HCT116 (cell line): Measurements from ENCODE around the gene ZNF213. TPM values are rescaled to one million over a fixed set of nuclear protein-coding genes. Genes with fewer than 3 reads are reported as not detected.
A peak's percentile ranks its signal among the peaks of the same experiment; 100 is the strongest.

Experiments used
- ATAC-seq: fragments of 200-7000 bp; cut with Tn5 transposase; 2 replicates; pipeline ENCODE4 v1.9.1; 2020; ENCODE audit warnings: mild to moderate bottlenecking, moderate library complexity
- BruUV-seq: library from RNA; stranded (reverse); fragments of 400-500 nt; replicated peaks from 2 replicates; lab custom pipeline; 2021; lab: Mats Ljungman, UMichigan
- CTCF ChIA-PET: fragments of 300-600 bp; sonication (Branson Sonifier 250); formaldehyde crosslinking; loops from one replicate; lab custom pipeline; 2021; ENCODE audit warnings: antibody characterized with exemption; lab: Charles Lee
- POLR2A ChIA-PET: fragments of 300-600, 350-600 bp; sonication (Branson Sonifier 250); formaldehyde crosslinking; loops from one replicate; lab custom pipeline; 2021; ENCODE audit warnings: antibody characterized with exemption; lab: Charles Lee
- RAD21 ChIA-PET, 2 experiments: fragments of 300-600 bp; sonication (Branson Sonifier 250); formaldehyde crosslinking; loops; one replicate each; lab custom pipeline; 2023; ENCODE audit warnings: low total read pairs in 2 of 2; ENCODE audit not compliant: uncharacterized antibody in 2 of 2, unreplicated experiment in 2 of 2, low non-redundant PET in 1 of 2; lab: Charles Lee
- DNase-seq: peaks from one replicate; pipeline ENCODE4 v3.0.0-alpha.2; 2010; ENCODE audit warnings: low read depth, low spot score
- H2AFZ ChIP-seq: fragments of 200-600 bp; shearing (Covaris generic), sonication (generic); 2 replicates; pipeline ENCODE4 v1.6.1; 2017; ENCODE audit warnings: low read depth, mixed run types, mixed read lengths, antibody characterized with exemption, low read length; ENCODE audit not compliant: poor library complexity, severe bottlenecking
- H3K27ac ChIP-seq: 2 replicates; pipeline ENCODE4 v1.5.1; 2012; ENCODE audit warnings: low read depth, low read length
- H3K27me3 ChIP-seq: fragments of 200-600 bp; sonication (generic); 2 replicates; pipeline ENCODE4 v1.6.1; 2016; ENCODE audit warnings: mixed run types, low read length, mixed read lengths; ENCODE audit not compliant: insufficient read depth
- H3K36me3 ChIP-seq, 2 experiments: fragments of 200-500 bp in 1 of 2; fragments of 200-600 bp in 1 of 2; sonication (Bioruptor generic) in 1 of 2; sonication (generic) in 1 of 2; 2 replicates each; pipeline versions ENCODE4 v1.5.1 to v1.6.1; 2014 to 2016; ENCODE audit warnings: low read length in 2 of 2, inconsistent platforms in 1 of 2, mixed read lengths in 1 of 2, mixed run types in 1 of 2; ENCODE audit not compliant: insufficient read depth in 2 of 2, control insufficient read depth in 1 of 2
- H3K4me1 ChIP-seq, 2 experiments: fragments of 200-600 bp in 1 of 2; sonication (generic) in 1 of 2; 2 replicates each; pipeline versions ENCODE4 v1.5.1 to v1.6.1; 2012 to 2017; ENCODE audit warnings: low read length in 2 of 2, inconsistent platforms in 1 of 2, mild to moderate bottlenecking in 1 of 2, mixed read lengths in 1 of 2, mixed run types in 1 of 2, moderate library complexity in 1 of 2; ENCODE audit not compliant: insufficient read depth in 2 of 2, control insufficient read depth in 1 of 2
- H3K4me2 ChIP-seq: fragments of 200-600 bp; sonication (generic); 2 replicates; pipeline ENCODE4 v1.6.1; 2017; ENCODE audit warnings: mixed run types, low read length, mixed read lengths
- H3K4me3 ChIP-seq, 2 experiments: fragments of 200-600 bp in 1 of 2; sonication (generic) in 1 of 2; replicated peaks in 1 of 2; 2 replicates each; pipeline ENCODE4 v1.5.1; 2011 to 2016; ENCODE audit warnings: low read length in 2 of 2, control low read depth in 1 of 2, low read depth in 1 of 2, mild to moderate bottlenecking in 1 of 2, mixed read lengths in 1 of 2, mixed run types in 1 of 2
- H3K79me2 ChIP-seq: fragments of 200-600 bp; sonication (generic); 2 replicates; pipeline ENCODE4 v1.6.1; 2017; ENCODE audit warnings: mild to moderate bottlenecking, mixed run types, low read length, moderate library complexity, mixed read lengths; ENCODE audit not compliant: insufficient read depth
- H3K9ac ChIP-seq: fragments of 200-600 bp; sonication (generic); 2 replicates; pipeline ENCODE4 v1.6.1; 2016; ENCODE audit warnings: low read length, mixed read lengths
- H3K9me2 ChIP-seq: fragments of 200-600 bp; sonication (generic), shearing (Covaris generic); 2 replicates; pipeline ENCODE4 v1.6.1; 2017; ENCODE audit warnings: mixed run types, mild to moderate bottlenecking, moderate library complexity; ENCODE audit not compliant: insufficient read depth
- H3K9me3 ChIP-seq, 2 experiments: fragments of 200-500 bp in 1 of 2; fragments of 200-600 bp in 1 of 2; sonication (Bioruptor generic) in 1 of 2; sonication (generic) in 1 of 2; 2 replicates each; pipeline ENCODE4 v1.6.1; 2014 to 2017; ENCODE audit warnings: low read length in 2 of 2, mixed read lengths in 2 of 2, inconsistent platforms in 1 of 2, low read depth in 1 of 2, mild to moderate bottlenecking in 1 of 2, mixed run types in 1 of 2, moderate library complexity in 1 of 2; ENCODE audit not compliant: control insufficient read depth in 1 of 2, insufficient read depth in 1 of 2
- H4K20me1 ChIP-seq: fragments of 200-600 bp; sonication (generic), shearing (Covaris generic); 2 replicates; pipeline ENCODE4 v1.6.1; 2017; ENCODE audit warnings: mixed run types, mild to moderate bottlenecking, moderate library complexity; ENCODE audit not compliant: insufficient read depth
- EGR1 ChIP-seq: IDR thresholded peaks from 2 replicates; pipeline ENCODE4 v1.6.1; 2012; ENCODE audit warnings: low read depth
- ELF1 ChIP-seq: IDR thresholded peaks from 2 replicates; pipeline ENCODE4 v1.6.1; 2012; ENCODE audit warnings: low read depth, borderline replicate concordance
- EZH2 ChIP-seq: fragments of 200-600 bp; sonication (generic); IDR thresholded peaks from 2 replicates; pipeline ENCODE4 v1.6.1; 2017; ENCODE audit warnings: antibody characterized with exemption, mixed run types
- FOSL1 ChIP-seq: IDR thresholded peaks from 2 replicates; pipeline ENCODE4 v1.6.1; 2012; ENCODE audit warnings: low read depth
- JUND ChIP-seq: IDR thresholded peaks from 2 replicates; pipeline ENCODE4 v1.6.1; 2012
- MAX ChIP-seq: IDR thresholded peaks from 2 replicates; pipeline ENCODE4 v1.6.1; 2012
- TCF7L2 ChIP-seq: IDR thresholded peaks from 2 replicates; pipeline ENCODE4 v1.7.0; 2011; ENCODE audit warnings: borderline replicate concordance, inconsistent platforms; ENCODE audit not compliant: insufficient read depth, insufficient read length; ENCODE audit errors: extremely low read depth
- YY1 ChIP-seq: IDR thresholded peaks from 2 replicates; pipeline ENCODE4 v1.6.1; 2011; ENCODE audit warnings: low read length, low read depth, moderate library complexity, mild to moderate bottlenecking; ENCODE audit not compliant: insufficient replicate concordance; ENCODE audit errors: extremely low read depth
- intact Hi-C: fragments of 100-400 bp; cut with micrococcal nuclease; formaldehyde crosslinking; loops from 2 replicates; pipeline ENCODE4 v1.10.0; 2022
- total RNA-seq: library from RNA; stranded (reverse); gene quantifications from one replicate; pipeline ENCODE4 v1.2.1, GENCODE V29; 2021; ENCODE audit not compliant: unreplicated experiment
- TF ChIP-seq, protein P1 (sequence below): IDR thresholded peaks from 2 replicates; pipeline ENCODE4 v1.6.1; 2011; ENCODE audit warnings: mild to moderate bottlenecking, low read length, moderate library complexity; ENCODE audit not compliant: insufficient replicate concordance; ENCODE audit errors: extremely low read depth
- TF ChIP-seq, protein P2 (sequence below): IDR thresholded peaks from 2 replicates; pipeline ENCODE4 v1.6.1; 2012

Gene ZNF213
- total RNA-seq, 1 experiment from 2014 or later: 11.0 TPM

GRCh38 chr16:3190949-3191353 is 56.1 kb downstream of the ZNF213 start:
- H3K4me2 ChIP-seq: peak overlapping the region; percentile 48
- H3K9me3 ChIP-seq: no peaks in the 10 kb centered on the region; a peak in 1 of 4 replicates
- peaks cover 8 to 35% of the 10 kb centered on the region in 2 experiments; a peak in 3 of 4 replicates for H3K4me1 ChIP-seq
- H3K27me3 ChIP-seq: no peaks in the 10 kb centered on the region
- ChIA-PET RAD21 (interaction anchor here (0.5 to 1.3 kb wide), 2 partner anchors 19 to 73 kb away, joined by 3 read pairs; no protein-coding TSS in a partner anchor), POLR2A (interaction anchor here (1.9 kb wide), 1 partner anchor 19 kb away, joined by 7 read pairs; no protein-coding TSS in a partner anchor), CTCF (no interaction called here)
- H3K9me2 ChIP-seq: no peaks in the 10 kb centered on the region
- ATAC-seq (no peak), DNase-seq (no peak)
- H3K79me2 ChIP-seq: no peaks in the 10 kb centered on the region
- H2AFZ ChIP-seq: peak overlapping the region; percentile 6
- no peaks in the 10 kb centered on the region for H4K20me1 ChIP-seq
- no peaks in the 10 kb centered on the region for H3K36me3 ChIP-seq
- H3K9ac ChIP-seq: no peak overlapping the region
- intact Hi-C loops: no loop called here
- TF ChIP-seq MAX (no peak), YY1 (no peak), JUND (no peak), EZH2 (no peak), ELF1 (no peak), EGR1 (no peak), TCF7L2 (no peak), FOSL1 (no peak)
- TF ChIP-seq, protein P1, sequence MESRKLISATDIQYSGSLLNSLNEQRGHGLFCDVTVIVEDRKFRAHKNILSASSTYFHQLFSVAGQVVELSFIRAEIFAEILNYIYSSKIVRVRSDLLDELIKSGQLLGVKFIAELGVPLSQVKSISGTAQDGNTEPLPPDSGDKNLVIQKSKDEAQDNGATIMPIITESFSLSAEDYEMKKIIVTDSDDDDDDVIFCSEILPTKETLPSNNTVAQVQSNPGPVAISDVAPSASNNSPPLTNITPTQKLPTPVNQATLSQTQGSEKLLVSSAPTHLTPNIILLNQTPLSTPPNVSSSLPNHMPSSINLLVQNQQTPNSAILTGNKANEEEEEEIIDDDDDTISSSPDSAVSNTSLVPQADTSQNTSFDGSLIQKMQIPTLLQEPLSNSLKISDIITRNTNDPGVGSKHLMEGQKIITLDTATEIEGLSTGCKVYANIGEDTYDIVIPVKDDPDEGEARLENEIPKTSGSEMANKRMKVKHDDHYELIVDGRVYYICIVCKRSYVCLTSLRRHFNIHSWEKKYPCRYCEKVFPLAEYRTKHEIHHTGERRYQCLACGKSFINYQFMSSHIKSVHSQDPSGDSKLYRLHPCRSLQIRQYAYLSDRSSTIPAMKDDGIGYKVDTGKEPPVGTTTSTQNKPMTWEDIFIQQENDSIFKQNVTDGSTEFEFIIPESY: no peak
- TF ChIP-seq, protein P2, sequence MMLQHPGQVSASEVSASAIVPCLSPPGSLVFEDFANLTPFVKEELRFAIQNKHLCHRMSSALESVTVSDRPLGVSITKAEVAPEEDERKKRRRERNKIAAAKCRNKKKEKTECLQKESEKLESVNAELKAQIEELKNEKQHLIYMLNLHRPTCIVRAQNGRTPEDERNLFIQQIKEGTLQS: no peak
- no peak overlapping the region for H3K27ac ChIP-seq
- no TSS peak for BruUV-seq
- peak overlapping the region in 1 of 2 experiments; percentile 24; a peak in 1 of 4 replicates for H3K4me3 ChIP-seq

Other genes starting within 250 kb of the ZNF213 start
- 66.6 TPM for gene FLYWCH1, start 223.1 kb upstream of the ZNF213 start, total RNA-seq
- 14.1 TPM for gene KREMEN2, start 170.8 kb upstream of the ZNF213 start, total RNA-seq
- gene PAQR4, start 165.7 kb upstream of the ZNF213 start, total RNA-seq: 45.6 TPM
- 104 TPM for gene PKMYT1, start 154.6 kb upstream of the ZNF213 start, total RNA-seq
- 0.76 TPM for gene CLDN9, start 122.1 kb upstream of the ZNF213 start, total RNA-seq
- gene CLDN6, start 116.8 kb upstream of the ZNF213 start, total RNA-seq: 0.49 TPM
- 188 TPM for gene TNFRSF12A, start 114.7 kb upstream of the ZNF213 start, total RNA-seq
- gene HCFC1R1, start 111.1 kb upstream of the ZNF213 start, total RNA-seq: 60.0 TPM
- gene THOC6, start 111.0 kb upstream of the ZNF213 start, total RNA-seq: 62.9 TPM
- 21.3 TPM for gene BICDL2, start 98.1 kb upstream of the ZNF213 start, total RNA-seq
- gene MMP25, start 88.5 kb upstream of the ZNF213 start, total RNA-seq: 2.5 TPM
- gene IL32, start 69.4 kb upstream of the ZNF213 start, total RNA-seq: 13.7 TPM
- 0.76 TPM for gene ZSCAN10, start 35.7 kb upstream of the ZNF213 start, total RNA-seq
- gene ZNF205, start 22.4 kb upstream of the ZNF213 start, total RNA-seq: 17.0 TPM
- gene OR1F1, start 53.2 kb downstream of the ZNF213 start, total RNA-seq: not detected
- 8.8 TPM for gene ZNF200, start 100.1 kb downstream of the ZNF213 start, total RNA-seq
- gene MEFV, start 121.6 kb downstream of the ZNF213 start, total RNA-seq: 0.15 TPM
- 31.4 TPM for gene ZNF263, start 148.5 kb downstream of the ZNF213 start, total RNA-seq
- 0.49 TPM for gene TIGD7, start 170.4 kb downstream of the ZNF213 start, total RNA-seq
- gene ZNF75A, start 170.5 kb downstream of the ZNF213 start, total RNA-seq: 10.3 TPM
- gene OR2C1, start 220.9 kb downstream of the ZNF213 start, total RNA-seq: not detected